Stimulated activated CD8-positive, alpha-beta memory T cell treated with anti-CD3 and anti-CD28 coated beads, Interleukin-15, amount 100 ng/mL, for 1 hour (primary cell): Measurements from ENCODE around the gene HS3ST5.
"Not testable (repeated sequence)": the region's sequence is repeated elsewhere in the genome, so short reads cannot be mapped to it uniquely, and the experiment has no call there.

Source experiments
- DNase-seq: peaks from one replicate; pipeline ENCODE4 v3.0.0-alpha.2; 2020; ENCODE audit warnings: low read depth

HS3ST5 gene

GRCh38 chr6:114090626-114091025 is 252.2 kb downstream of the HS3ST5 start:
- DNase-seq, result no peak

- no peak for DNase-seq
Measured at GRCh38 chr6:114087496-114087895, 255.3 kb downstream of the HS3ST5 start.

- no peak for DNase-seq
Measured at GRCh38 chr6:114085211-114085610, 257.6 kb downstream of the HS3ST5 start.

- DNase-seq, result no peak
Measured at GRCh38 chr6:114084327-114084890, 258.4 kb downstream of the HS3ST5 start.

- DNase-seq, result no peak
Measured at GRCh38 chr6:114083251-114083650, 259.6 kb downstream of the HS3ST5 start.

- no peak for DNase-seq
Measured at GRCh38 chr6:114081730-114082129, 261.1 kb downstream of the HS3ST5 start.

GRCh38 chr6:114080891-114081510 is 261.8 kb downstream of the HS3ST5 start:
- DNase-seq, result no peak

- DNase-seq, result not testable (repeated sequence)
Measured at GRCh38 chr6:114080410-114080809, 262.4 kb downstream of the HS3ST5 start.

GRCh38 chr6:114075777-114076176 is 267.0 kb downstream of the HS3ST5 start:
- no peak for DNase-seq

GRCh38 chr6:114075300-114075699 is 267.5 kb downstream of the HS3ST5 start:
- no peak for DNase-seq

GRCh38 chr6:114068771-114069170 is 274.1 kb downstream of the HS3ST5 start:
- no peak for DNase-seq

- no peak for DNase-seq
Measured at GRCh38 chr6:114068116-114068515, 274.7 kb downstream of the HS3ST5 start.

GRCh38 chr6:114064862-114065261 is 278.0 kb downstream of the HS3ST5 start:
- DNase-seq, result no peak

- no peak for DNase-seq
Measured at GRCh38 chr6:114063956-114064355, 278.9 kb downstream of the HS3ST5 start.

GRCh38 chr6:114062199-114062598 is 280.6 kb downstream of the HS3ST5 start:
- DNase-seq, result no peak

- no peak for DNase-seq
Measured at GRCh38 chr6:114061741-114062140, 281.1 kb downstream of the HS3ST5 start.

- no peak for DNase-seq
Measured at GRCh38 chr6:114061116-114061515, 281.7 kb downstream of the HS3ST5 start.

GRCh38 chr6:114058435-114058834 is 284.4 kb downstream of the HS3ST5 start:
- no peak for DNase-seq

- no peak for DNase-seq
Measured at GRCh38 chr6:114055763-114056162, 287.1 kb downstream of the HS3ST5 start.

- no peak for DNase-seq
Measured at GRCh38 chr6:114055349-114055748, 287.5 kb downstream of the HS3ST5 start.

- no peak for DNase-seq
Measured at GRCh38 chr6:114053791-114054190, 289.0 kb downstream of the HS3ST5 start.

- DNase-seq, result no peak
Measured at GRCh38 chr6:114052141-114052540, 290.7 kb downstream of the HS3ST5 start.

- no peak for DNase-seq
Measured at GRCh38 chr6:114051031-114051430, 291.8 kb downstream of the HS3ST5 start.

GRCh38 chr6:114049367-114049966 is 293.4 kb downstream of the HS3ST5 start:
- DNase-seq, result no peak
